Measurements from ENCODE around the gene NMT2. TPM values are rescaled to one million over a fixed set of nuclear protein-coding genes. Genes with fewer than 3 reads are reported as not detected.

Gene NMT2

DNA sequence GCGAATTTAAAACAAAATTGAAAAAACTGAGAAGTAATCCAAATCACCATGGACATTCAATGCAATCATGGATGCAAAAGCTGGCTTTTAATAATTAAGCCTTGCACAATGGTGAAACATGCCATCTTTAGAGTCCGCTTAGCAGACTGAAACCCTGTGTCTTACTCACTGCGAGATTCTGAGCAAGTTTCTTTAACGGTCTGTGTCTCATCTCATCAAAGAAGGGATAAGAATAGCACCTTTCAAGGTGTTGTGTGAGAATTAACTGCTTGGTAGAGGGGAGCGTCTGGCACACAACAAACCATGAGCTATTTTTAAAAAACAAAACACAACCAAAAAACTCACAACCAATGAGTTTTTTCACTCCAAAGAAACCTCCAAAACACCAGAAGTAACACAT is 101.3 kb downstream of the NMT2 start:
- no CpG with 5 or more reads among the region's 5 CpGs for WGBS (ENCODE audit: extremely low coverage, insufficient coverage, low lambda C conversion rate)
- H2BK120ac ChIP-seq (ENCODE audit: low read depth, low read length) = no peak overlapping the region

GRCh38 chr10:15060638-15061037 is 107.9 kb downstream of the NMT2 start:
- Histone ChIP-seq H3K56ac (ENCODE audit: low read length) (no peak overlapping the region), H4K5ac (ENCODE audit: low read length) (no peak overlapping the region), H3K4ac (ENCODE audit: low read depth, low read length) (no peak overlapping the region), H3K79me1 (ENCODE audit: low read length) (no peaks in the 10 kb centered on the region), H3K18ac (ENCODE audit: low read length) (no peak overlapping the region), H2BK15ac (replicated peaks; ENCODE audit: low read depth) (no peak overlapping the region), H3K9ac (ENCODE audit: low read length) (no peak overlapping the region), H2BK5ac (ENCODE audit: low read length) (no peak overlapping the region), H3K27me3 (ENCODE audit: insufficient read depth, low read length, poor library complexity) (no peaks in the 10 kb centered on the region), H3K36me3 (ENCODE audit: control insufficient read depth, insufficient read depth, low read length) (no peaks in the 10 kb centered on the region), H2AK5ac (ENCODE audit: low read length) (no peak overlapping the region), H3K4me1 (ENCODE audit: control insufficient read depth, low read depth, low read length) (no peaks in the 10 kb centered on the region), H2BK120ac (ENCODE audit: low read depth, low read length) (no peak overlapping the region), H3K79me2 (ENCODE audit: control insufficient read depth, insufficient read depth, low read length) (no peaks in the 10 kb centered on the region), H3K4me3 (ENCODE audit: low read length) (no peak overlapping the region), H4K8ac (ENCODE audit: low read depth, low read length) (no peak overlapping the region), H3K23ac (ENCODE audit: low read length) (no peak overlapping the region), H3K27ac (ENCODE audit: low read depth, low read length) (no peak overlapping the region), H3K4me2 (ENCODE audit: low read length) (no peak overlapping the region)
- no peak for DNase-seq
- no CpG with 5 or more reads among the region's 2 CpGs for WGBS (ENCODE audit: extremely low coverage, insufficient coverage, low lambda C conversion rate)

More for the DNA sequence above, 101.3 kb downstream of the NMT2 start:
- no peak overlapping the region for H4K8ac ChIP-seq (ENCODE audit: low read depth, low read length)
- no peak overlapping the region for H3K4ac ChIP-seq (ENCODE audit: low read depth, low read length)
- DNase-seq = no peak
- H2AK5ac ChIP-seq (ENCODE audit: low read length) = no peak overlapping the region
- H3K4me2 ChIP-seq (ENCODE audit: low read length) = no peak overlapping the region
- no peak overlapping the region for H3K4me3 ChIP-seq (ENCODE audit: low read length)
- no peaks in the 10 kb centered on the region for H3K27me3 ChIP-seq (ENCODE audit: insufficient read depth, low read length, poor library complexity)
- H3K27ac ChIP-seq (ENCODE audit: low read depth, low read length) = no peak overlapping the region
- no peak overlapping the region for H3K18ac ChIP-seq (ENCODE audit: low read length)
- no peaks in the 10 kb centered on the region for H3K79me1 ChIP-seq (ENCODE audit: low read length)
- no peak overlapping the region for H2BK15ac ChIP-seq (replicated peaks; ENCODE audit: low read depth)
- H3K79me2 ChIP-seq (ENCODE audit: control insufficient read depth, insufficient read depth, low read length) = no peaks in the 10 kb centered on the region
- no peak overlapping the region for H3K56ac ChIP-seq (ENCODE audit: low read length)
- H2BK5ac ChIP-seq (ENCODE audit: low read length) = no peak overlapping the region
- no peak overlapping the region for H3K9ac ChIP-seq (ENCODE audit: low read length)
- H3K23ac ChIP-seq (ENCODE audit: low read length) = no peak overlapping the region
- H3K36me3 ChIP-seq (ENCODE audit: control insufficient read depth, insufficient read depth, low read length) = no peaks in the 10 kb centered on the region
- H4K5ac ChIP-seq (ENCODE audit: low read length) = no peak overlapping the region
- H3K4me1 ChIP-seq (ENCODE audit: control insufficient read depth, low read depth, low read length) = no peaks in the 10 kb centered on the region

GRCh38 chr10:15059914-15060313 is 108.6 kb downstream of the NMT2 start:
- H3K23ac ChIP-seq (ENCODE audit: low read length) = no peak overlapping the region
- no peak overlapping the region for H3K4me2 ChIP-seq (ENCODE audit: low read length)
- H4K8ac ChIP-seq (ENCODE audit: low read depth, low read length) = no peak overlapping the region
- H3K27ac ChIP-seq (ENCODE audit: low read depth, low read length) = no peak overlapping the region
- H3K79me2 ChIP-seq (ENCODE audit: control insufficient read depth, insufficient read depth, low read length) = no peaks in the 10 kb centered on the region
- H3K9ac ChIP-seq (ENCODE audit: low read length) = no peak overlapping the region
- no peak overlapping the region for H2AK5ac ChIP-seq (ENCODE audit: low read length)
- H3K4me3 ChIP-seq (ENCODE audit: low read length) = no peak overlapping the region
- H3K18ac ChIP-seq (ENCODE audit: low read length) = no peak overlapping the region
- H3K79me1 ChIP-seq (ENCODE audit: low read length) = no peaks in the 10 kb centered on the region
- H2BK15ac ChIP-seq (replicated peaks; ENCODE audit: low read depth) = no peak overlapping the region
- H3K56ac ChIP-seq (ENCODE audit: low read length) = no peak overlapping the region
- H3K4me1 ChIP-seq (ENCODE audit: control insufficient read depth, low read depth, low read length) = no peaks in the 10 kb centered on the region
- DNase-seq = no peak
- H4K5ac ChIP-seq (ENCODE audit: low read length) = no peak overlapping the region
- no peaks in the 10 kb centered on the region for H3K36me3 ChIP-seq (ENCODE audit: control insufficient read depth, insufficient read depth, low read length)
- no peak overlapping the region for H2BK120ac ChIP-seq (ENCODE audit: low read depth, low read length)
- no CpG with 5 or more reads among the region's 4 CpGs for WGBS (ENCODE audit: extremely low coverage, insufficient coverage, low lambda C conversion rate)
- no peaks in the 10 kb centered on the region for H3K27me3 ChIP-seq (ENCODE audit: insufficient read depth, low read length, poor library complexity)
- H3K4ac ChIP-seq (ENCODE audit: low read depth, low read length) = no peak overlapping the region
- H2BK5ac ChIP-seq (ENCODE audit: low read length) = no peak overlapping the region

DNA sequence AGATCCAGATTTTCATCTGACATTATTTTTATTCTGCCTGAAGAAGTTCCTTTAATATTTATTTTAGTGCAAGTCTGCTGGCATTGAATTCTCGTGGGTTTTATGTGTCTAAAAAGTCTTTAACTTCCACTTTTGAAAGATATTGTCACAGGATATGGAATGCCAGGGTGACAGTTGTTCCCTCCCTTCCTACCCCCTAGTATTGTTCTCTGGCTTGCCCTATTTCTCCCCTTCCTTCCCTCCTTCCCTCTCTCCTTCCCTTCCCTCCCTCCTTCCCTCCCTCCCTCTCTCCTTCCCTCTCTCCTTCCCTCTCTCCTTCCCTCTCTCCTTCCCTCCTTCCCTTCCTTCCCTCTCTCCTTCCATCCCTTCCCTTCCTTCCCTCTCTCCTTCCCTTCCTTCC is 109.8 kb downstream of the NMT2 start:
- no peak overlapping the region for H3K4me2 ChIP-seq (ENCODE audit: low read length)
- no peak overlapping the region for H3K4me3 ChIP-seq (ENCODE audit: low read length)
- no peaks in the 10 kb centered on the region for H3K79me2 ChIP-seq (ENCODE audit: control insufficient read depth, insufficient read depth, low read length)
- no peak for DNase-seq
- H2AK5ac ChIP-seq (ENCODE audit: low read length) = no peak overlapping the region
- no peak overlapping the region for H4K8ac ChIP-seq (ENCODE audit: low read depth, low read length)
- no peak overlapping the region for H3K9ac ChIP-seq (ENCODE audit: low read length)
- H4K5ac ChIP-seq (ENCODE audit: low read length) = no peak overlapping the region
- no peaks in the 10 kb centered on the region for H3K79me1 ChIP-seq (ENCODE audit: low read length)
- H2BK5ac ChIP-seq (ENCODE audit: low read length) = no peak overlapping the region
- no peak overlapping the region for H2BK15ac ChIP-seq (replicated peaks; ENCODE audit: low read depth)
- H3K4me1 ChIP-seq (ENCODE audit: control insufficient read depth, low read depth, low read length) = no peaks in the 10 kb centered on the region
- H3K27ac ChIP-seq (ENCODE audit: low read depth, low read length) = no peak overlapping the region
- no peak overlapping the region for H2BK120ac ChIP-seq (ENCODE audit: low read depth, low read length)
- no peak overlapping the region for H3K18ac ChIP-seq (ENCODE audit: low read length)
- H3K4ac ChIP-seq (ENCODE audit: low read depth, low read length) = no peak overlapping the region
- H3K56ac ChIP-seq (ENCODE audit: low read length) = no peak overlapping the region
- WGBS (ENCODE audit: extremely low coverage, insufficient coverage, low lambda C conversion rate) = no CpG with 5 or more reads among the region's 1 CpG
- no peaks in the 10 kb centered on the region for H3K27me3 ChIP-seq (ENCODE audit: insufficient read depth, low read length, poor library complexity)
- H3K23ac ChIP-seq (ENCODE audit: low read length) = no peak overlapping the region
- H3K36me3 ChIP-seq (ENCODE audit: control insufficient read depth, insufficient read depth, low read length) = no peaks in the 10 kb centered on the region

Small RNA genes lying within 50 kb of the gene (small RNA-seq; reads per million reads assigned to genes)
- gene AL590365.1 (ENCODE audit: insufficient read depth) = not detected
